Measurements from ENCODE around the gene LRP1-AS. TPM values are rescaled to one million over a fixed set of nuclear protein-coding genes. Genes with fewer than 3 reads are reported as not detected.
"Not testable (repeated sequence)": the region's sequence is repeated elsewhere in the genome, so short reads cannot be mapped to it uniquely, and the experiment has no call there.

LRP1-AS gene
- total and polyA plus RNA-seq, 2 experiments from 2014 or later, result 0.59 TPM; not detected in 1

DNA sequence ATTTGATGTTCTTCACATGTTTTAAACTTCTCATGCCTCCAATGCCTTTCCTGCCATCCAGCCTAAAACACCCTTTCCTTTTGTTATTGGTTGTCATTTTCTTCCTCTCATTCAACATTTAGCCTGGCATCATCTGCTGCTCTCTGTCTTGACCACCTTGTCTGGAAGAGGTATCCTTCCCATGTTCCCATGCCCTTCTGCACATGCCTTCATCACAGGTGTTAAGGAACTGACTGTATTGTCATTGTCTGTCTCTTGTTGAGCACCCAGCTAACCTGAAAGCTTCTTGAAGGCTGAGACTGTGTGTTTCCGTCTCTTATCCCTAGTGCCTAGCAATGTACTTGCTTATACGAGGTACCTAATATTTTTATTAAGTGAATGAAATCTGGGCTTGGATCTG lies 23.6 kb downstream of the LRP1-AS start:
- Histone ChIP-seq H3K9me3 (ENCODE audit: low read depth) (no peaks in the 10 kb centered on the region), H3K27ac (no peak overlapping the region), H3K27me3 (no peaks in the 10 kb centered on the region), H2AFZ (no peak overlapping the region), H3K4me3 (no peak overlapping the region), H3K4me2 (no peak overlapping the region), H3K36me3 (replicated peaks; ENCODE audit: insufficient read depth, low read depth) (no peaks in the 10 kb centered on the region), H3K9me2 (replicated peaks; ENCODE audit: insufficient read depth) (no peaks in the 10 kb centered on the region), H3K79me2 (peaks cover 5% of the 10 kb centered on the region), H4K20me1 (ENCODE audit: insufficient read depth, poor library complexity, severe bottlenecking) (no peaks in the 10 kb centered on the region), H3K4me1 (ENCODE audit: insufficient read depth) (peaks cover 10% of the 10 kb centered on the region)
- no peak for DNase-seq (ENCODE audit: low spot score)
- 62% methylated on average over 2 of the region's 2 CpGs for WGBS (ENCODE audit: low lambda C conversion rate, missing lambda C conversion rate)
- TF ChIP-seq EZH2 (IDR thresholded peaks at IDR 0.05; ENCODE audit: borderline replicate concordance), result no peak
- no peak for TF ChIP-seq EZH2phosphoT487 (IDR thresholded peaks at IDR 0.05; ENCODE audit: low read depth, severe bottlenecking, unreplicated experiment)
- TF ChIP-seq, protein P1, sequence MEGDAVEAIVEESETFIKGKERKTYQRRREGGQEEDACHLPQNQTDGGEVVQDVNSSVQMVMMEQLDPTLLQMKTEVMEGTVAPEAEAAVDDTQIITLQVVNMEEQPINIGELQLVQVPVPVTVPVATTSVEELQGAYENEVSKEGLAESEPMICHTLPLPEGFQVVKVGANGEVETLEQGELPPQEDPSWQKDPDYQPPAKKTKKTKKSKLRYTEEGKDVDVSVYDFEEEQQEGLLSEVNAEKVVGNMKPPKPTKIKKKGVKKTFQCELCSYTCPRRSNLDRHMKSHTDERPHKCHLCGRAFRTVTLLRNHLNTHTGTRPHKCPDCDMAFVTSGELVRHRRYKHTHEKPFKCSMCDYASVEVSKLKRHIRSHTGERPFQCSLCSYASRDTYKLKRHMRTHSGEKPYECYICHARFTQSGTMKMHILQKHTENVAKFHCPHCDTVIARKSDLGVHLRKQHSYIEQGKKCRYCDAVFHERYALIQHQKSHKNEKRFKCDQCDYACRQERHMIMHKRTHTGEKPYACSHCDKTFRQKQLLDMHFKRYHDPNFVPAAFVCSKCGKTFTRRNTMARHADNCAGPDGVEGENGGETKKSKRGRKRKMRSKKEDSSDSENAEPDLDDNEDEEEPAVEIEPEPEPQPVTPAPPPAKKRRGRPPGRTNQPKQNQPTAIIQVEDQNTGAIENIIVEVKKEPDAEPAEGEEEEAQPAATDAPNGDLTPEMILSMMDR (IDR thresholded peaks at IDR 0.05; ENCODE audit: poor library complexity), result no peak

DNA sequence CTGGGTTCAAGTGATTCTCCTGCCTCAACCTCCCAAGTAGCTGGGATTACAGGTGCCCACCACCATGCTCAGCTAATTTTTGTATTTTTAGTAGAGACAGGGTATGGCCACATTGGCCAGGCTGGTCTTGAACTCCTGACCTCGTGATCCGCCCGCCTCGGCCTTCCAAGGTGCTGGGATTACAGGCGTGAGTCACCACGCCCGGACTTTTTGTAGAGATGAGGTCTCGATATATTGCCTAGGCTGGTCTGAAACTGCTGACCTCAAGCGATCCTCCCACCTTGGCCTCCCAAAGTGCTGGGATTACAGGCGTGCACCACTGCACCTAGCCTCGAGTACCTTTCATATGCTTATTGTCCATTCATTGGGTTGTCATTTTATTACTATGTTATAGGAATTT lies 26.7 kb downstream of the LRP1-AS start:
- not testable (repeated sequence) for H3K27me3 ChIP-seq; H3K4me1 ChIP-seq (ENCODE audit: insufficient read depth); H3K27ac ChIP-seq; DNase-seq (ENCODE audit: low spot score); H3K4me2 ChIP-seq; H3K79me2 ChIP-seq; H3K36me3 ChIP-seq (replicated peaks; ENCODE audit: insufficient read depth, low read depth); H3K4me3 ChIP-seq; H4K20me1 ChIP-seq (ENCODE audit: insufficient read depth, poor library complexity, severe bottlenecking); H3K9me2 ChIP-seq (replicated peaks; ENCODE audit: insufficient read depth); H2AFZ ChIP-seq; H3K9me3 ChIP-seq (ENCODE audit: low read depth)
- 92% methylated on average over 11 of the region's 11 CpGs for WGBS (ENCODE audit: low lambda C conversion rate, missing lambda C conversion rate)

DNA sequence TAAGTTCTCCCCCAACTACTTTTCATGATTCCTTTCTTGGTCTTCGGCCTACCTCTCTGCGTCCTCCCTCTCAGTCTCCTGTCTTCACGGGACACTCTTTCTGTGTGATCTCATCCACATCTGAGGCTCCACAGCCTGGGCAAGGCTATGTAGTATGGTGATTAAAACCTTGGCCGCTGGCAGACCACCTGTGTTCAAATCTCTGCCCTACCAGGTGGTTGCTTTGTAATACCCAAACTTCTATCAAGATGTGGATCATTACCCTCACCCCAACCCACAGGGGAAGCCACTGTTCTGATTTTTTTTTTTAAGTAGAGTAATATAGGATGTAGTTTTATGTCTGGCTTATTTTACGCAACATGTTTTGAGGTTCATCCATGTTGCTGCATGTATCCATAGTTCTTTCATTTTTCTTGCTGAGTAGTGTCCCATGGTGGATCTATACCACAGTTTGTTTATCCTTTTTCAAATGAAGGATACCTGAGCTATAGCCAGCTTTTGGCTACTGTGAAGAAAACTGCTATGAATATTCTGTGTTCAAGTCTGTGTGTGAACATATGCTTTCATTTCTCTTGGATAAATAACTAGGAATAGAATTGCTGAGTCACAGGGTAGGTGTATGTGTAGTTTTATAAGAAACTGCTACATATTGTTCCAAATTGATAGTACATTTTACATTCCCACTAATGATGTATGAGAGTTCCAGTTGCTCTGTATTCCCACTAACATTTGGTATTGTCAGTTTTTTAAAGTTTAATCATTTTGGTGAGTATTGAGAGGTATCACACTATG lies 27.9 kb downstream of the LRP1-AS start:
- no peaks in the 10 kb centered on the region for H3K27me3 ChIP-seq
- no peak overlapping the region for H3K4me2 ChIP-seq
- 90% methylated on average over 5 of the region's 5 CpGs for WGBS (ENCODE audit: low lambda C conversion rate, missing lambda C conversion rate)
- H3K36me3 ChIP-seq (replicated peaks; ENCODE audit: insufficient read depth, low read depth), result no peaks in the 10 kb centered on the region
- H3K9me2 ChIP-seq (replicated peaks; ENCODE audit: insufficient read depth), result no peaks in the 10 kb centered on the region
- no peak for DNase-seq (ENCODE audit: low spot score)
- H3K4me1 ChIP-seq (ENCODE audit: insufficient read depth), result no peaks in the 10 kb centered on the region
- TF ChIP-seq, protein P1 (IDR thresholded peaks at IDR 0.05; ENCODE audit: poor library complexity), result no peak
- TF ChIP-seq EZH2 (IDR thresholded peaks at IDR 0.05; ENCODE audit: borderline replicate concordance), result no peak
- TF ChIP-seq EZH2phosphoT487 (IDR thresholded peaks at IDR 0.05; ENCODE audit: low read depth, severe bottlenecking, unreplicated experiment), result no peak
- no peak overlapping the region for H3K27ac ChIP-seq
- H2AFZ ChIP-seq, result no peak overlapping the region
- no peak overlapping the region for H3K4me3 ChIP-seq
- no peaks in the 10 kb centered on the region for H4K20me1 ChIP-seq (ENCODE audit: insufficient read depth, poor library complexity, severe bottlenecking)
- H3K9me3 ChIP-seq (ENCODE audit: low read depth), result no peaks in the 10 kb centered on the region
- H3K79me2 ChIP-seq, result no peaks in the 10 kb centered on the region

DNA sequence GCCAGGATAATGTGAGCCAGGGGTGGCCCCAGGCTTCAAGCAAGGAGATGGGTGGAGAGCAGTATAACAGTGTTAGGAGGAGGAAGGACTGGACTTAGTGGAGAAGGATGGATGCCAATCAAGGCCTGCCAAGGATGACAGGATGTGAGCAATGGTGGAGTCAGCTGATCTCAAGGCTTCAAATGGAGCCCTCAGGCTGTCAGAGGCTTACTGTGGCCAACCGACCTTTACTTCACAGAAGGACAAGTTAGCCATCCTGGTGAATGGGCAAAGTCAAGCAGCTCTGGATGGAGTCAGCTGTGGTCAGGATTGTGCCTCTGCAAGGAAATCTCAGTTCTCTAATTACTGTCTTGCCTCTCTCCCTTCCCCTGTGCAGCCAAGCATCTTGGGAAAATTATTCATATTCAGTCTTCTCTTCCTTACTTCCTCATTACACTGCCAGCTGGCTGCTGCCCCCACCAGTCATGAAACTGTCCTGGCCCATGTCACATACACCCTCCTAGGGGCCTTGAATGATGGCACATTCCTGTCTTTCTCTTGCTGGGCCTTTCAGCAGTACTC lies 28.6 kb downstream of the LRP1-AS start:
- WGBS (ENCODE audit: low lambda C conversion rate, missing lambda C conversion rate), result 78% methylated on average over 1 of the region's 1 CpG
- H3K4me1 ChIP-seq (ENCODE audit: insufficient read depth), result no peaks in the 10 kb centered on the region
- H3K27me3 ChIP-seq, result no peaks in the 10 kb centered on the region
- H4K20me1 ChIP-seq (ENCODE audit: insufficient read depth, poor library complexity, severe bottlenecking), result no peaks in the 10 kb centered on the region
- no peak overlapping the region for H3K4me2 ChIP-seq
- no peak for TF ChIP-seq EZH2phosphoT487 (IDR thresholded peaks at IDR 0.05; ENCODE audit: low read depth, severe bottlenecking, unreplicated experiment)
- TF ChIP-seq, protein P1 (IDR thresholded peaks at IDR 0.05; ENCODE audit: poor library complexity), result no peak
- no peaks in the 10 kb centered on the region for H3K9me3 ChIP-seq (ENCODE audit: low read depth)
- no peak overlapping the region for H2AFZ ChIP-seq
- H3K4me3 ChIP-seq, result no peak overlapping the region
- no peaks in the 10 kb centered on the region for H3K36me3 ChIP-seq (replicated peaks; ENCODE audit: insufficient read depth, low read depth)
- no peak for DNase-seq (ENCODE audit: low spot score)
- H3K79me2 ChIP-seq, result no peaks in the 10 kb centered on the region
- no peaks in the 10 kb centered on the region for H3K9me2 ChIP-seq (replicated peaks; ENCODE audit: insufficient read depth)
- no peak overlapping the region for H3K27ac ChIP-seq

Data from hepatocyte (in vitro differentiated cells).